Activated CD8-positive, alpha-beta memory T cell treated with anti-CD3 and anti-CD28 coated beads, Interleukin-2, amount 50 U/mL, for 1 hour (primary cell): Measurements from ENCODE around the gene CPNE2.
A peak's percentile ranks its signal among the peaks of the same experiment; 100 is the strongest.

Experiments used
- DNase-seq: peaks from one replicate; pipeline ENCODE4 v3.0.0-alpha.2; 2020; ENCODE audit errors: extremely low read depth

The CPNE2 gene

GRCh38 chr16:57123974-57124674 lies 31.7 kb downstream of the CPNE2 start:
- DNase-seq = no peak

GRCh38 chr16:57125376-57125775 lies 33.0 kb downstream of the CPNE2 start:
- no peak for DNase-seq

GRCh38 chr16:57125969-57126368 lies 33.6 kb downstream of the CPNE2 start:
- no peak for DNase-seq

- DNase-seq = no peak
These were observed 34.0 kb downstream of the CPNE2 start for GRCh38 chr16:57126411-57126810.

- no peak for DNase-seq
These were observed 34.8 kb downstream of the CPNE2 start for GRCh38 chr16:57127037-57127763.

- no peak for DNase-seq
These were observed 35.5 kb downstream of the CPNE2 start for GRCh38 chr16:57127836-57128235.

GRCh38 chr16:57128771-57129389 lies 36.5 kb downstream of the CPNE2 start:
- peak; percentile 21 for DNase-seq

- DNase-seq = no peak
These were observed 38.6 kb downstream of the CPNE2 start for GRCh38 chr16:57130950-57131321.

- no peak for DNase-seq
These were observed 39.1 kb downstream of the CPNE2 start for GRCh38 chr16:57131351-57131970.

- DNase-seq = no peak
These were observed 40.1 kb downstream of the CPNE2 start for GRCh38 chr16:57132470-57132869.

GRCh38 chr16:57133031-57133430 lies 40.6 kb downstream of the CPNE2 start:
- no peak for DNase-seq

GRCh38 chr16:57133886-57134285 lies 41.5 kb downstream of the CPNE2 start:
- no peak for DNase-seq

GRCh38 chr16:57134982-57135381 lies 42.6 kb downstream of the CPNE2 start:
- DNase-seq = no peak

GRCh38 chr16:57137043-57137442 lies 44.7 kb downstream of the CPNE2 start:
- DNase-seq = no peak

- DNase-seq = no peak
These were observed 45.3 kb downstream of the CPNE2 start for GRCh38 chr16:57137566-57138273.

- DNase-seq = no peak
These were observed 46.0 kb downstream of the CPNE2 start for GRCh38 chr16:57138281-57138935.

GRCh38 chr16:57140931-57141668 lies 48.7 kb downstream of the CPNE2 start:
- DNase-seq = no peak

- no peak for DNase-seq
These were observed 49.6 kb downstream of the CPNE2 start for GRCh38 chr16:57141822-57142631.

GRCh38 chr16:57143149-57143921 lies 51.0 kb downstream of the CPNE2 start:
- DNase-seq = no peak
